Ovary (tissue), 9 donors: ENCODE results near the gene PPT1. TPM values are rescaled to one million over a fixed set of nuclear protein-coding genes. Genes with fewer than 3 reads are reported as not detected.
"Not testable (repeated sequence)": the region's sequence is repeated elsewhere in the genome, so short reads cannot be mapped to it uniquely, and the experiment has no call there.

Source experiments
- DNase-seq, 5 donors: peaks; one replicate each; pipeline ENCODE4 v3.0.0-alpha.2; 2019 to 2020
- H3K27ac ChIP-seq, 2 donors: fragments of 200-600 bp; one replicate each; pipeline versions ENCODE4 v1.5.1 to v1.8.0; 2019 to 2022
- H3K27me3 ChIP-seq: fragments of 200-600 bp; one replicate; pipeline ENCODE4 v1.8.0; 2022
- H3K36me3 ChIP-seq: fragments of 200-600 bp; sonication (generic); one replicate; pipeline ENCODE4 v1.5.1; 2019
- H3K4me1 ChIP-seq: one replicate; pipeline ENCODE4 v1.8.1; 2013; ENCODE audit warnings: mild to moderate bottlenecking, moderate library complexity; ENCODE audit not compliant: insufficient read depth
- H3K4me3 ChIP-seq: fragments of 200-600 bp; sonication (generic); one replicate; pipeline ENCODE4 v1.5.1; 2017
- H3K9me3 ChIP-seq, 2 donors: fragments of 200-600 bp in 1 of 2; sonication (generic) in 1 of 2; one replicate each; pipeline versions ENCODE4 v1.5.1 to v1.8.1; 2013 to 2019; ENCODE audit warnings: mild to moderate bottlenecking in 1 of 2, moderate library complexity in 1 of 2
- EP300 ChIP-seq: sonication (generic); formaldehyde crosslinking; IDR thresholded peaks from one replicate; pipeline ENCODE4 v1.6.1; 2017; ENCODE audit warnings: antibody characterized with exemption
- POLR2A ChIP-seq: fragments of 450-650 bp; IDR thresholded peaks from one replicate; pipeline ENCODE4 v1.6.1; 2017; ENCODE audit warnings: antibody characterized with exemption, mild to moderate bottlenecking, moderate library complexity
- WGBS, 3 donors: extraction: QIAGEN DNeasy Blood & Tissue Kit in 1 of 3; methylation state at CpG; one replicate each; pipeline versions ENCODE4 v1.1.5 to v1.1.7; 2013 to 2017; 5-methylcytosine and 5-hydroxymethylcytosine counted together
- intact Hi-C, 4 donors: fragments of 100-400 bp; cut with DNase I; formaldehyde crosslinking; loops; one replicate each; pipeline versions ENCODE4 v1.11.0 to v1.15.1; 2022 to 2023
- polyA plus RNA-seq, 2 donors: library from polyadenylated mRNA; stranded (reverse); fragments of 200-250 nt in 1 of 2; fragments of 350-450 nt in 1 of 2; fragmentation: Illumina TruSeq in 1 of 2; extraction: RNeasy Lipid Tissue Mini Kit (QIAGEN cat#74804) in 1 of 2; gene quantifications; one replicate each; pipeline ENCODE4 v1.2.3, GENCODE V29; 2013 to 2014
- total RNA-seq, 7 donors: library from RNA; depleted of rRNA in 2 of 7; stranded (reverse); fragments of >200 nt in 2 of 7; fragmentation: NEBNext Ultra II Directional in 3 of 7; extraction: Animal tissue kit (Norgen Biotek cat#: 25700) in 3 of 7; gene quantifications; one replicate each; pipeline versions ENCODE4 v1.1.0 to v1.2.4, GENCODE V29; 2016 to 2023
- TF ChIP-seq, protein P1 (sequence below), 3 donors: fragments of 450-650 bp in 2 of 3; fragments of 200-600 bp in 1 of 3; IDR thresholded peaks; one replicate each; pipeline versions ENCODE4 v1.5.1 to v1.8.0; 2016 to 2022; ENCODE audit warnings: antibody characterized with exemption in 3 of 3, mild to moderate bottlenecking in 1 of 3
- donor health status: DM: no; HTN: no; CAD: no; lungs with moderate emphysema.
- donor health status: DM: no; HTN: no; CAD: no.
- donor health status: Bipolar disorder and iron deficiency.
- donor health status: DM: yes; HTN: yes; CAD: no.
- donor health status: DM: no; HTN: no; CAD: no.
- donor health status: DM: yes; HTN: yes; CAD: no.

The PPT1 gene
- total and polyA plus RNA-seq, 9 donors, result 38.0 to 247 (median 71.0) TPM

DNA sequence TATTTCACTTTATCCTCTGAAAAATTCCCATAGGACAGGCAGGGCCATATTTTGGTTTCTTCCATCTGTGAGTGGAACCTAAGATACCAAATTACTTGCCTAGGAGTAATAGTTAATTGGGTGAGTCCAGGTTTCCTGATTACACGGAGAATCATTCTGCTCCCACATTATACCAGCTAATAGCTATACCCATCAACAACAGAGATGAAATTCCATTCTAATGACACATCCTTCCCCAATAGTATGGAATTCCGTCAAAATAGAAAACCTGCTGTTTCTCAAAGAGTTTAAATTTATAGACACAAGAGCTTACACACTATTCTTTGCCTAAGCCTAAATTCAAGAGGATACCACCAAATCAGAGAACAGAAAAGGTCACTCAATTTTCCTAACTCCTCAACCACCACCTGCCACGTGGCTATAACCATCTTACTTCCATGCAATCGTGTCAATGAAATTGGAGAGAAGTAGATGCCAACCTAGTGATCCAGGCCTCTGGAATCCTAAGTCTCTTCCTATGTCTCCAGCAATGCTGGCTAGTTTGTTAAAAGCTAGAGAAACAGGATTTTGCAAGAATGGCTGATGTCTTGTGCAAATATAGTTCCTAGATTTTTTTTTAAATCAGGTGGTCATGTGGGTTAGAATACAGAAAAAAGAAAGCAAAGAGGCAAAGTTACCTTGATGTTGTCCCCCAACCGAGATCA, 6.2 kb downstream of the PPT1 start:
- Histone ChIP-seq H3K4me3 (no peak overlapping the region), H3K36me3 (no peaks in the 10 kb centered on the region), H3K27me3 (no peaks in the 10 kb centered on the region), H3K4me1 (no peaks in the 10 kb centered on the region), H3K27ac (no peak overlapping the region), H3K9me3 (no peaks in the 10 kb centered on the region)
- WGBS, 3 donors, result 84 to 90% (median 89%) methylated on average over 5 of the region's 5 CpGs
- TF ChIP-seq, protein P1, sequence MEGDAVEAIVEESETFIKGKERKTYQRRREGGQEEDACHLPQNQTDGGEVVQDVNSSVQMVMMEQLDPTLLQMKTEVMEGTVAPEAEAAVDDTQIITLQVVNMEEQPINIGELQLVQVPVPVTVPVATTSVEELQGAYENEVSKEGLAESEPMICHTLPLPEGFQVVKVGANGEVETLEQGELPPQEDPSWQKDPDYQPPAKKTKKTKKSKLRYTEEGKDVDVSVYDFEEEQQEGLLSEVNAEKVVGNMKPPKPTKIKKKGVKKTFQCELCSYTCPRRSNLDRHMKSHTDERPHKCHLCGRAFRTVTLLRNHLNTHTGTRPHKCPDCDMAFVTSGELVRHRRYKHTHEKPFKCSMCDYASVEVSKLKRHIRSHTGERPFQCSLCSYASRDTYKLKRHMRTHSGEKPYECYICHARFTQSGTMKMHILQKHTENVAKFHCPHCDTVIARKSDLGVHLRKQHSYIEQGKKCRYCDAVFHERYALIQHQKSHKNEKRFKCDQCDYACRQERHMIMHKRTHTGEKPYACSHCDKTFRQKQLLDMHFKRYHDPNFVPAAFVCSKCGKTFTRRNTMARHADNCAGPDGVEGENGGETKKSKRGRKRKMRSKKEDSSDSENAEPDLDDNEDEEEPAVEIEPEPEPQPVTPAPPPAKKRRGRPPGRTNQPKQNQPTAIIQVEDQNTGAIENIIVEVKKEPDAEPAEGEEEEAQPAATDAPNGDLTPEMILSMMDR (IDR thresholded peaks at IDR 0.05), result no peak
- TF ChIP-seq POLR2A (no peak), EP300 (no peak)
- intact Hi-C loops, result loop anchor here in 1 of 4 donors (1.0 kb wide), 1 partner anchor 38 kb away; no protein-coding TSS in a partner anchor
- no peak for DNase-seq

DNA sequence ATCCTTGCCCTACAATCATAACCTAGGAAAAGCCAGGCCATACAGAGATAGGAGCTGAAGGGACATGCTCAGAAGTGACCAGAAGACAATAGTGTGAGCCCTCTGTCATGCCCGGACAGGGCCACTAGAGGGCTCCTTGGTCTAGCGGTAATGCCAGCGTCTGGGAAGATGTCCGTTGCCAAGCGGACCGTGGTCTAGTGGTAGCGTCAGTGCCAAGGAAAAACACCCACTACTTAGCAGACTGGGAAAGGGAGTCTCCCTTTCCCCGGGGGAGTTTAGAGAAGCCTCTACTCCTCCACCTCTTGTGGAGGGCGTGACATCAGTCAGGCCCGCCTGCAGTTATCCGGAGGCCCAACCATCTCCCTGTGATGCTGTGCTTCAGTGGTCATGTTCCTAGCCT, 12.3 kb downstream of the PPT1 start:
- 5 to 17% (median 6%) methylated on average over 11 of the region's 11 CpGs for WGBS, 3 donors
- H3K36me3 ChIP-seq, H3K4me3 ChIP-seq: not testable (repeated sequence)

DNA sequence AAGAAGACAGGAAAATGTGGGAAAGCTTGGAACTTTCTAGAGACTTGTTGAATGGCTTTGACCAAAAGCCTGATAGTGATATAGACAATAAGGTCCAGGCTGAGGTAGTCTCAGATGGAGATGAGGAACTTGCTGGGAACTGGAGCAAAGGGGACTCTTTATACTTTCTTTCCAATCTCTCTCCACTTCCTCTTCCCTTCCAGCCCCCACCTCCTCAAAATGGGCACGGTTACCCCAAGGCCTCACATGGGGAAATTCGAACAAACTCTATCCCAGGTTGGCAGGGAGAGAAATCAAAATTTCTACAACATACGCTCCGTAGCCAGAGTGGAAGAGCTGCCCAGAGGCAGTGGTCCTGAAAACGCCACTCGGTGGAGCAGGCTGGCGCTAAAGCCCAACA, 15.2 kb downstream of the PPT1 start:
- Histone ChIP-seq H3K4me1 (no peaks in the 10 kb centered on the region), H3K9me3 (no peaks in the 10 kb centered on the region), H3K27ac (no peak overlapping the region), H3K36me3 (no peaks in the 10 kb centered on the region), H3K27me3 (no peaks in the 10 kb centered on the region), H3K4me3 (no peak overlapping the region)
- intact Hi-C loops, result no loop called here
- 69 to 80% (median 69%) methylated on average over 7 of the region's 7 CpGs for WGBS, 3 donors
- no peak for DNase-seq
- no peak for TF ChIP-seq EP300
- TF ChIP-seq, protein P1 (IDR thresholded peaks at IDR 0.05), result no peak
- TF ChIP-seq POLR2A, result no peak

More for the DNA sequence above, 12.3 kb downstream of the PPT1 start:
- H3K9me3 ChIP-seq, H3K27me3 ChIP-seq, intact Hi-C loops, H3K4me1 ChIP-seq, H3K27ac ChIP-seq: not testable (repeated sequence)
- TF ChIP-seq, protein P1 (IDR thresholded peaks at IDR 0.05), result peak in 2 of 3 donors; percentile 29 to 44
- peak; percentile 54 to 80 (median 70) for DNase-seq

DNA sequence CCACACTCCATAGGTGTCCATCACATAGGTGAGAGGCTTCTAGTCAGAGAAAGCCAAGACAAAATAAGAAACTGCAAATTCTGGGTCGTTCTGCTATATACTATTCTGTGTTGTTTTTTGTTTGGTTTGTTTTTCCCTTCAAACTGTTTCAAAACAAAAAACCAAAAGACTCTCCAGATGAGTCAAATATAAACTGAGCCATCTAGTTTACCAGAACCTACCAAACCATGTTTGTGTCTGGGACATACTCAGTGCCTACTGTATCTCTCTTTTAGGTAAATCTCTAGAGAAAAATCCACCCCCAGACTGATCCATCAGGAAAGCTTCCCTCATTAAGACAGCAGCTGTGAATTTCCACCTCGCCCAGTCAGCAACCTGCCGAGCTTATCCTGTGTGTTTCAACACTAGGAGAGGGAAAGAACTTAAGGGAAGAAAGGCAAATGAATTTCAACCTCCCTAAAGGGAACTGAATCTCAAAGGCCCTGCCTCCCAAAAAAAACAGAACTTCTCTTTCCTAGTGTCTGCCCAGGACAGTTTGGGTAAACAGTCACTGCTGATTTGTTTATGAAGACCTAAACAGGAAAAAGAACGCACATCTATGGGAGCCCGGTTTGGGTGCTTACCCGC, 17.2 kb downstream of the PPT1 start:
- TF ChIP-seq EP300 (no peak), POLR2A (no peak)
- TF ChIP-seq, protein P1 (IDR thresholded peaks at IDR 0.05), result no peak
- H3K27me3 ChIP-seq, result no peaks in the 10 kb centered on the region
- H3K36me3 ChIP-seq, result no peaks in the 10 kb centered on the region
- DNase-seq, result no peak
- no peaks in the 10 kb centered on the region for H3K9me3 ChIP-seq
- intact Hi-C loops, result no loop called here
- no peaks in the 10 kb centered on the region for H3K4me1 ChIP-seq
- WGBS, 3 donors, result 85 to 91% (median 86%) methylated on average over 6 of the region's 6 CpGs
- no peak overlapping the region for H3K4me3 ChIP-seq
- H3K27ac ChIP-seq, result no peak overlapping the region
